ES-I3 (cell line): Measurements from ENCODE around the gene CDC42BPB.
"Not testable (repeated sequence)": the region's sequence is repeated elsewhere in the genome, so short reads cannot be mapped to it uniquely, and the experiment has no call there.

ENCODE experiments used
- H3K36me3 ChIP-seq: 2 replicates; pipeline ENCODE4 v1.6.1; 2013; ENCODE audit warnings: mild to moderate bottlenecking, low read length, control low read depth, moderate library complexity; ENCODE audit not compliant: insufficient read depth
- H3K4me1 ChIP-seq: 2 replicates; pipeline ENCODE4 v1.6.1; 2013; ENCODE audit warnings: mild to moderate bottlenecking, control low read depth, low read length; ENCODE audit not compliant: insufficient read depth
- H3K9ac ChIP-seq: 2 replicates; pipeline ENCODE4 v1.6.1; 2013; ENCODE audit warnings: low read depth, mild to moderate bottlenecking, low read length, moderate library complexity
- H3K9me3 ChIP-seq: 2 replicates; pipeline ENCODE4 v1.6.1; 2013; ENCODE audit warnings: mild to moderate bottlenecking, low read length, moderate library complexity; ENCODE audit not compliant: control insufficient read depth, insufficient read depth

The CDC42BPB gene

GRCh38 chr14:103028161-103028767, 29.1 kb downstream of the CDC42BPB start:
- H3K9ac ChIP-seq: no peak overlapping the region
- H3K4me1 ChIP-seq: peaks cover 7% of the 10 kb centered on the region
- H3K9me3 ChIP-seq: no peaks in the 10 kb centered on the region; the same call in 1 of the 2 replicates
- no peaks in the 10 kb centered on the region for H3K36me3 ChIP-seq

GRCh38 chr14:103027451-103027850, 29.9 kb downstream of the CDC42BPB start:
- no peak overlapping the region for H3K9ac ChIP-seq
- peaks cover 11% of the 10 kb centered on the region for H3K4me1 ChIP-seq
- H3K36me3 ChIP-seq: no peaks in the 10 kb centered on the region
- no peaks in the 10 kb centered on the region; the same call in 1 of the 2 replicates for H3K9me3 ChIP-seq

- no peaks in the 10 kb centered on the region for H3K36me3 ChIP-seq
- no peaks in the 10 kb centered on the region; the same call in 1 of the 2 replicates for H3K9me3 ChIP-seq
- peaks cover 16% of the 10 kb centered on the region for H3K4me1 ChIP-seq
Observed at GRCh38 chr14:103026988-103027387, 30.4 kb downstream of the CDC42BPB start.

GRCh38 chr14:103026196-103026595, 31.2 kb downstream of the CDC42BPB start:
- not testable (repeated sequence) for H3K9me3 ChIP-seq, H3K9ac ChIP-seq, H3K36me3 ChIP-seq
- peaks cover 16% of the 10 kb centered on the region for H3K4me1 ChIP-seq

More at GRCh38 chr14:103026988-103027387, 30.4 kb downstream of the CDC42BPB start:
- H3K9ac ChIP-seq: no peak overlapping the region

GRCh38 chr14:103023881-103024473, 33.4 kb downstream of the CDC42BPB start:
- Histone ChIP-seq H3K4me1 (peaks cover 16% of the 10 kb centered on the region), H3K36me3 (no peaks in the 10 kb centered on the region), H3K9me3 (no peaks in the 10 kb centered on the region; the same call in 1 of the 2 replicates), H3K9ac (no peak overlapping the region)

GRCh38 chr14:103022685-103023044, 34.7 kb downstream of the CDC42BPB start:
- Histone ChIP-seq H3K9ac (no peak overlapping the region), H3K9me3 (no peaks in the 10 kb centered on the region; the same call in 1 of the 2 replicates), H3K36me3 (no peaks in the 10 kb centered on the region), H3K4me1 (peaks cover 19% of the 10 kb centered on the region)

GRCh38 chr14:103022002-103022684, 35.2 kb downstream of the CDC42BPB start:
- no peak overlapping the region for H3K9ac ChIP-seq
- no peaks in the 10 kb centered on the region for H3K36me3 ChIP-seq
- peaks cover 20% of the 10 kb centered on the region for H3K4me1 ChIP-seq
- no peaks in the 10 kb centered on the region; the same call in none of the 2 replicates for H3K9me3 ChIP-seq

GRCh38 chr14:103021684-103022001, 35.7 kb downstream of the CDC42BPB start:
- no peaks in the 10 kb centered on the region for H3K36me3 ChIP-seq
- no peak overlapping the region for H3K9ac ChIP-seq
- H3K4me1 ChIP-seq: peaks cover 20% of the 10 kb centered on the region
- no peaks in the 10 kb centered on the region; the same call in 1 of the 2 replicates for H3K9me3 ChIP-seq

GRCh38 chr14:103020271-103021170, 36.8 kb downstream of the CDC42BPB start:
- peaks cover 21% of the 10 kb centered on the region for H3K4me1 ChIP-seq
- H3K36me3 ChIP-seq: no peaks in the 10 kb centered on the region
- H3K9ac ChIP-seq: no peak overlapping the region
- no peaks in the 10 kb centered on the region; the same call in 1 of the 2 replicates for H3K9me3 ChIP-seq

- H3K4me1 ChIP-seq: peaks cover 28% of the 10 kb centered on the region
- no peak overlapping the region for H3K9ac ChIP-seq
- no peaks in the 10 kb centered on the region for H3K36me3 ChIP-seq
- no peaks in the 10 kb centered on the region; the same call in 1 of the 2 replicates for H3K9me3 ChIP-seq
Observed at GRCh38 chr14:103019826-103020225, 37.5 kb downstream of the CDC42BPB start.

- no peak overlapping the region for H3K9ac ChIP-seq
- no peaks in the 10 kb centered on the region; the same call in 1 of the 2 replicates for H3K9me3 ChIP-seq
- peaks cover 30% of the 10 kb centered on the region for H3K4me1 ChIP-seq
- no peaks in the 10 kb centered on the region for H3K36me3 ChIP-seq
Observed at GRCh38 chr14:103019236-103019635, 38.1 kb downstream of the CDC42BPB start.

- Histone ChIP-seq H3K36me3 (no peaks in the 10 kb centered on the region), H3K9ac (no peak overlapping the region), H3K4me1 (peaks cover 17% of the 10 kb centered on the region), H3K9me3 (no peaks in the 10 kb centered on the region; the same call in 1 of the 2 replicates)
Observed at GRCh38 chr14:103016594-103016993, 40.8 kb downstream of the CDC42BPB start.

GRCh38 chr14:103016071-103016470, 41.3 kb downstream of the CDC42BPB start:
- peaks cover 19% of the 10 kb centered on the region for H3K4me1 ChIP-seq
- H3K9me3 ChIP-seq: no peaks in the 10 kb centered on the region; the same call in 1 of the 2 replicates
- no peak overlapping the region for H3K9ac ChIP-seq
- H3K36me3 ChIP-seq: no peaks in the 10 kb centered on the region

- Histone ChIP-seq H3K9me3 (no peaks in the 10 kb centered on the region; the same call in 1 of the 2 replicates), H3K36me3 (no peaks in the 10 kb centered on the region), H3K4me1 (peaks cover 19% of the 10 kb centered on the region), H3K9ac (no peak overlapping the region)
Observed at GRCh38 chr14:103015426-103015825, 41.9 kb downstream of the CDC42BPB start.
